Muscle layer of colon (tissue), 2 donors: Measurements from ENCODE around the gene USP12.
"Not testable (repeated sequence)": the region's sequence is repeated elsewhere in the genome, so short reads cannot be mapped to it uniquely, and the experiment has no call there.

Experiments
- H3K27ac ChIP-seq: one replicate; pipeline ENCODE4 v1.7.0; 2013; ENCODE audit warnings: low read depth, mild to moderate bottlenecking, low read length, moderate library complexity
- H3K27me3 ChIP-seq, 2 donors: one replicate each; pipeline ENCODE4 v1.7.0; 2013; ENCODE audit warnings: low read length in 2 of 2, mild to moderate bottlenecking in 2 of 2; ENCODE audit not compliant: insufficient read depth in 2 of 2, control insufficient read depth in 1 of 2
- H3K36me3 ChIP-seq: one replicate; pipeline ENCODE4 v1.7.0; 2013; ENCODE audit warnings: mild to moderate bottlenecking, low read length; ENCODE audit not compliant: insufficient read depth
- H3K4me1 ChIP-seq: one replicate; pipeline ENCODE4 v1.7.0; 2013; ENCODE audit warnings: mild to moderate bottlenecking, low read length; ENCODE audit not compliant: insufficient read depth
- H3K4me3 ChIP-seq, 2 donors: one replicate each; pipeline ENCODE4 v1.7.0; 2013; ENCODE audit warnings: low read length in 2 of 2, low read depth in 1 of 2, mild to moderate bottlenecking in 1 of 2, moderate library complexity in 1 of 2
- H3K9ac ChIP-seq: one replicate; pipeline ENCODE4 v1.7.0; 2013; ENCODE audit warnings: low read length
- H3K9me3 ChIP-seq: one replicate; pipeline ENCODE4 v1.7.0; 2013; ENCODE audit warnings: mild to moderate bottlenecking, low read length
- donor health status: abdominal sarcoma.
- donor health status: Adenocarcinoma of cecum.

Gene USP12

GRCh38 chr13:27141746-27142145 is 29.9 kb downstream of the USP12 start:
- H3K36me3 ChIP-seq = no peaks in the 10 kb centered on the region
- H3K27me3 ChIP-seq = no peaks in the 10 kb centered on the region
- H3K9me3 ChIP-seq = no peaks in the 10 kb centered on the region
- no peak overlapping the region for H3K9ac ChIP-seq
- H3K27ac ChIP-seq = no peak overlapping the region
- no peak overlapping the region for H3K4me3 ChIP-seq
- H3K4me1 ChIP-seq = peaks cover 23% of the 10 kb centered on the region

- peaks cover 17% of the 10 kb centered on the region for H3K4me1 ChIP-seq
- not testable (repeated sequence) for H3K9ac ChIP-seq, H3K27me3 ChIP-seq, H3K9me3 ChIP-seq, H3K36me3 ChIP-seq, H3K27ac ChIP-seq, H3K4me3 ChIP-seq
Measured at GRCh38 chr13:27141159-27141558, 30.5 kb downstream of the USP12 start.

- H3K4me1 ChIP-seq = peaks cover 16% of the 10 kb centered on the region
- H3K9me3 ChIP-seq = no peaks in the 10 kb centered on the region
- no peaks in the 10 kb centered on the region for H3K27me3 ChIP-seq
- H3K9ac ChIP-seq = no peak overlapping the region
- no peaks in the 10 kb centered on the region for H3K36me3 ChIP-seq
- H3K27ac ChIP-seq = no peak overlapping the region
- H3K4me3 ChIP-seq = no peak overlapping the region
Measured at GRCh38 chr13:27140060-27140459, 31.6 kb downstream of the USP12 start.

- Histone ChIP-seq H3K27me3 (no peaks in the 10 kb centered on the region), H3K9me3 (no peaks in the 10 kb centered on the region), H3K4me1 (peaks cover 16% of the 10 kb centered on the region), H3K27ac (no peak overlapping the region), H3K4me3 (no peak overlapping the region), H3K9ac (no peak overlapping the region), H3K36me3 (no peaks in the 10 kb centered on the region)
Measured at GRCh38 chr13:27139565-27139964, 32.0 kb downstream of the USP12 start.

GRCh38 chr13:27138457-27139093 is 33.0 kb downstream of the USP12 start:
- H3K4me1 ChIP-seq = peaks cover 16% of the 10 kb centered on the region
- H3K4me3 ChIP-seq = no peak overlapping the region
- H3K27ac ChIP-seq = peak overlapping the region; percentile 39
- H3K27me3 ChIP-seq = no peaks in the 10 kb centered on the region
- H3K9me3 ChIP-seq = no peaks in the 10 kb centered on the region
- no peak overlapping the region for H3K9ac ChIP-seq
- H3K36me3 ChIP-seq = no peaks in the 10 kb centered on the region

- H3K9me3 ChIP-seq = no peaks in the 10 kb centered on the region
- peak overlapping the region; percentile 17 for H3K27ac ChIP-seq
- H3K36me3 ChIP-seq = no peaks in the 10 kb centered on the region
- H3K27me3 ChIP-seq = no peaks in the 10 kb centered on the region
- no peak overlapping the region for H3K9ac ChIP-seq
- no peak overlapping the region for H3K4me3 ChIP-seq
- peaks cover 23% of the 10 kb centered on the region for H3K4me1 ChIP-seq
Measured at GRCh38 chr13:27137759-27138158, 33.9 kb downstream of the USP12 start.

GRCh38 chr13:27135023-27135422 is 36.6 kb downstream of the USP12 start:
- Histone ChIP-seq H3K9ac (no peak overlapping the region), H3K36me3 (no peaks in the 10 kb centered on the region), H3K4me1 (peaks cover 49% of the 10 kb centered on the region), H3K27ac (no peak overlapping the region), H3K27me3 (no peaks in the 10 kb centered on the region), H3K9me3 (no peaks in the 10 kb centered on the region), H3K4me3 (no peak overlapping the region)

- Histone ChIP-seq H3K27ac (no peak overlapping the region), H3K36me3 (no peaks in the 10 kb centered on the region), H3K4me3 (no peak overlapping the region), H3K4me1 (peaks cover 57% of the 10 kb centered on the region), H3K9ac (no peak overlapping the region), H3K27me3 (no peaks in the 10 kb centered on the region), H3K9me3 (no peaks in the 10 kb centered on the region)
Measured at GRCh38 chr13:27133889-27134288, 37.7 kb downstream of the USP12 start.

- Histone ChIP-seq H3K4me3 (no peak overlapping the region), H3K36me3 (no peaks in the 10 kb centered on the region), H3K27ac (no peak overlapping the region), H3K27me3 (no peaks in the 10 kb centered on the region), H3K4me1 (peaks cover 55% of the 10 kb centered on the region), H3K9me3 (no peaks in the 10 kb centered on the region), H3K9ac (no peak overlapping the region)
Measured at GRCh38 chr13:27132538-27132937, 39.1 kb downstream of the USP12 start.

- Histone ChIP-seq H3K36me3 (no peaks in the 10 kb centered on the region), H3K27ac (no peak overlapping the region), H3K27me3 (no peaks in the 10 kb centered on the region), H3K9ac (no peak overlapping the region), H3K4me3 (no peak overlapping the region), H3K4me1 (peaks cover 57% of the 10 kb centered on the region), H3K9me3 (no peaks in the 10 kb centered on the region)
Measured at GRCh38 chr13:27131906-27132305, 39.7 kb downstream of the USP12 start.

GRCh38 chr13:27130979-27131623 is 40.5 kb downstream of the USP12 start:
- Histone ChIP-seq H3K4me3 (no peak overlapping the region), H3K9me3 (no peaks in the 10 kb centered on the region), H3K4me1 (peaks cover 65% of the 10 kb centered on the region), H3K9ac (no peak overlapping the region), H3K27ac (no peak overlapping the region), H3K27me3 (no peaks in the 10 kb centered on the region), H3K36me3 (no peaks in the 10 kb centered on the region)
